HepG2 (cell line): ENCODE data around the gene KCTD15. TPM values are rescaled to one million over a fixed set of nuclear protein-coding genes. Genes with fewer than 3 reads are reported as not detected.
A peak's percentile ranks its signal among the peaks of the same experiment; 100 is the strongest.

Experiments used
- ARHGAP35 ChIP-seq: sonication (generic); formaldehyde crosslinking; IDR thresholded peaks from 2 replicates; pipeline ENCODE4 v1.9.0; 2022; ENCODE audit warnings: mild to moderate bottlenecking, inconsistent platforms, moderate library complexity, missing genetic modification reagents, borderline replicate concordance
- BHLHE40 ChIP-seq: IDR thresholded peaks from 2 replicates; pipeline ENCODE4 v1.6.1; 2011; ENCODE audit warnings: low read length, improper control_type of control experiment
- CEBPB ChIP-seq: IDR thresholded peaks from 2 replicates; pipeline ENCODE4 v1.6.1; 2011; ENCODE audit warnings: low read depth, low read length, improper control_type of control experiment, borderline replicate concordance
- ELF4 ChIP-seq: sonication (generic); formaldehyde crosslinking; IDR thresholded peaks from 2 replicates; pipeline ENCODE4 v1.5.0; 2020; ENCODE audit warnings: missing genetic modification reagents, mild to moderate bottlenecking, moderate library complexity, borderline replicate concordance
- IKZF5 ChIP-seq: IDR thresholded peaks from 2 replicates; pipeline ENCODE4 v1.6.1; 2018; ENCODE audit warnings: missing genetic modification reagents, mild to moderate bottlenecking, missing compliant biosample characterization
- KLF11 ChIP-seq: IDR thresholded peaks from 2 replicates; pipeline ENCODE4 v1.6.1; 2016; ENCODE audit warnings: missing compliant biosample characterization
- MED13 ChIP-seq: sonication (generic); formaldehyde crosslinking; IDR thresholded peaks from 2 replicates; pipeline ENCODE4 v1.5.0; 2020; ENCODE audit warnings: missing genetic modification reagents
- SMAD3 ChIP-seq: sonication (generic); formaldehyde crosslinking; IDR thresholded peaks from 2 replicates; pipeline ENCODE4 v1.4.0; 2020; ENCODE audit warnings: missing genetic modification reagents
- TCF12 ChIP-seq, 2 experiments: fragments of 450-650 bp in 1 of 2; sonication (generic) in 1 of 2; formaldehyde crosslinking in 1 of 2; IDR thresholded peaks; 2 replicates each; pipeline versions ENCODE4 v1.6.1 to v1.8.0; 2017 to 2022; ENCODE audit warnings: antibody characterized with exemption in 1 of 2, mild to moderate bottlenecking in 1 of 2, missing genetic modification reagents in 1 of 2, moderate library complexity in 1 of 2
- TEAD2 ChIP-seq: sonication (generic); formaldehyde crosslinking; IDR thresholded peaks from 2 replicates; pipeline ENCODE4 v1.9.0; 2021; ENCODE audit warnings: missing genetic modification reagents
- ZFP91 ChIP-seq: sonication (generic); formaldehyde crosslinking; IDR thresholded peaks from 2 replicates; pipeline ENCODE4 v1.9.0; 2022; ENCODE audit warnings: missing genetic modification reagents, mild to moderate bottlenecking, borderline replicate concordance
- ZFX ChIP-seq: sonication (generic); formaldehyde crosslinking; IDR thresholded peaks from 2 replicates; pipeline ENCODE4 v1.4.0; 2020; ENCODE audit warnings: mild to moderate bottlenecking, low read depth, missing genetic modification reagents, moderate library complexity
- ZNF510 ChIP-seq: sonication (generic); formaldehyde crosslinking; IDR thresholded peaks from 2 replicates; pipeline ENCODE4 v1.4.0; 2020; ENCODE audit warnings: low read depth, mild to moderate bottlenecking, missing genetic modification reagents
- ZNF563 ChIP-seq: sonication (generic); formaldehyde crosslinking; IDR thresholded peaks from 2 replicates; pipeline ENCODE4 v1.8.0; 2022; ENCODE audit warnings: mild to moderate bottlenecking, moderate library complexity, missing genetic modification reagents
- ZNF576 ChIP-seq: sonication (generic); formaldehyde crosslinking; IDR thresholded peaks from 2 replicates; pipeline ENCODE4 v1.4.0; 2020; ENCODE audit warnings: mild to moderate bottlenecking, missing genetic modification reagents
- ZSCAN12 ChIP-seq: sonication (generic); formaldehyde crosslinking; IDR thresholded peaks from 2 replicates; pipeline ENCODE4 v1.9.0; 2021; ENCODE audit warnings: mild to moderate bottlenecking, missing genetic modification reagents
- ZSCAN21 ChIP-seq: sonication (generic); formaldehyde crosslinking; IDR thresholded peaks from 2 replicates; pipeline ENCODE4 v1.8.0; 2022; ENCODE audit warnings: mild to moderate bottlenecking, missing genetic modification reagents, moderate library complexity, borderline replicate concordance
- polyA plus RNA-seq, 8 experiments: library from polyadenylated mRNA; depleted of rRNA in 3 of 8; stranded (reverse) in 7 of 8; unstranded in 1 of 8; fragments of >200 nt; fragmentation: Illumina TruSeq in 4 of 8; extraction: Trizol in 4 of 8; gene quantifications; 2 replicates each; pipeline versions ENCODE4 v1.2.1 to v1.2.3, GENCODE V29; 2011 to 2016; ENCODE audit warnings: low read depth in 4 of 8, missing spikeins in 1 of 8, mixed read lengths in 1 of 8; ENCODE audit not compliant: insufficient read depth in 1 of 8
- total RNA-seq, 5 experiments: library from RNA; depleted of rRNA; stranded (reverse); fragments of >200 nt; fragmentation: Illumina TruSeq; extraction: Trizol; gene quantifications; 2 replicates each; pipeline ENCODE4 v1.2.3, GENCODE V29; 2016; ENCODE audit warnings: low read depth in 1 of 5

KCTD15 gene
- total and polyA plus RNA-seq, 2 of the 13 experiments (the other 11 are each of a cell fraction or from before 2014, with no cell fraction given): 13.2 to 16.7 TPM

DNA sequence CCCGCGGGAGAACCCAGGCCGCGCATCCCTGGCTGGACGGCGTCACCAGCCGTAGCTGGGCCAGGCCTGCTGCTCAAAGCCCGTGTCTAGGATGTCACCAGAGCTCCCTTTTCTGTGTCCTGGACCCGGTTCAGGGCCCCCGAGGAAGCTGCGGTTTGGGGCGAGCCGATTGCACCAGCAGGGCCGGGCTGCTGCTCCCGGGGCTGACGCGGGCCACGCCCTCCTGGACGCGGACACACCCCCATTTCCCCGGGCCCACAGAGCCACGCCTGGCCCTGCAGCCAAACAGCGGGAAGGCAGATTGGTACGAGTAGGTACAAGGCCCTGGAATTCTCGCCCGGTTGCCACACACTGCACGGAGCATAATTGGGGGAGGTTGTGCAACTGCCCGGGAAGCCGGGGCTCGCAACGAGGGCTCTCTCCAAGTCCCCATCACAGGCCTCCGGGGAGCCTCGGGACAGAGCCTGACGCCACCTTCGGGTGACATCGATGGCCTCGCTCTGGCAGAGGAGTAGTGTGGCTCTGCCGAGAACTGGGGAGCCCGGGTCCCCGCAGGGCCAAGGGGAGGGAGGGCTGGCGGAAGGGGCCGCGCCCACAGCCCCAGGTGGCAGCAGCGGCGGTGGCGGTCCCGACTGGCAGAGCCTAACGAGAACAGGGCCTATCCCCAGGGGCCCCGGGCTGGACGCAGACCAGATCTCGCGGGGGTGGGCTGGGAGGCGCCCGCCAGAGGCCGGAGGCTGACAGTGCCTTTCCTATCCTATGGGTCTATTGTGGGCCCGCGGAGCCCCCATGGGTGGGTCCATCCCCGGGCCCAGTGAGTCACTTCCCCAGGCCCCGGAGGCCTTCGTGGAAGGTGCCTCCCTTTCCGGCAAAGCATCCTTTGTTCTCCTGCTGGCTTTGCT lies 23.5 kb downstream of the KCTD15 start (continued):
- TF ChIP-seq ZNF576 (CRISPR knock-in tag): no peak
- TF ChIP-seq ZSCAN12 (CRISPR knock-in tag): no peak
- no peak for TF ChIP-seq KLF11 (CRISPR knock-in tag)
- TF ChIP-seq ZNF563: 0 out of 2 replicates have a peak, but pooled peaks have one; percentile 31
- TF ChIP-seq MED13 (CRISPR knock-in tag): no peak
- TF ChIP-seq BHLHE40: no peak
- TF ChIP-seq TCF12 (IDR thresholded peaks at IDR 0.05): no peak
- no peak for TF ChIP-seq TCF12 (CRISPR knock-in tag; IDR thresholded peaks at IDR 0.05)
- no peak for TF ChIP-seq ZSCAN21
- TF ChIP-seq CEBPB: peak; percentile 86
- no peak for TF ChIP-seq ZNF510 (CRISPR knock-in tag)
- peak; percentile 57; the same call in 1 of the 2 replicates for TF ChIP-seq ZFX (CRISPR knock-in tag)
- no peak for TF ChIP-seq ARHGAP35 (CRISPR knock-in tag)
- TF ChIP-seq ELF4: no peak
- TF ChIP-seq ZFP91: peak; percentile 65; the same call in 1 of the 2 replicates
- TF ChIP-seq IKZF5: no peak
- no peak for TF ChIP-seq TEAD2 (CRISPR knock-in tag)
- TF ChIP-seq SMAD3 (CRISPR knock-in tag): no peak
